Endothelial cell of umbilical vein (primary cell): ENCODE results near the gene XXYLT1. TPM values are rescaled to one million over a fixed set of nuclear protein-coding genes. Genes with fewer than 3 reads are reported as not detected.

Experiments
- BruUV-seq: library from RNA; stranded (reverse); fragments of 400-500 nt; replicated peaks from 2 replicates; lab custom pipeline; 2021; lab: Mats Ljungman, UMichigan
- CTCF ChIA-PET: fragments of 300-600, 350-600 bp; sonication (Branson Sonifier 250); formaldehyde crosslinking; loops from one replicate; lab custom pipeline; 2021; ENCODE audit warnings: antibody characterized with exemption, inconsistent platforms; lab: Charles Lee
- POLR2A ChIA-PET: fragments of 300-600, 350-600 bp; sonication (Branson Sonifier 250); formaldehyde crosslinking; loops from one replicate; lab custom pipeline; 2021; ENCODE audit warnings: antibody characterized with exemption, inconsistent platforms; lab: Charles Lee
- DNase-seq: peaks from one replicate; pipeline ENCODE4 v3.0.0-alpha.2; 2011; ENCODE audit warnings: low read depth, low spot score
- FAIRE-seq: peaks from 2 replicates; lab custom pipeline; 2011; peaks lifted over from hg19 to GRCh38; lab: Jason Lieb, UNC
- H2AFZ ChIP-seq: 2 replicates; pipeline ENCODE4 v1.6.0; 2012; ENCODE audit warnings: low read depth, low read length, control low read depth, inconsistent platforms
- H3K27ac ChIP-seq: 2 replicates; pipeline ENCODE4 v1.5.1; 2011; ENCODE audit warnings: low read depth, mild to moderate bottlenecking, control low read depth, low read length, moderate library complexity; ENCODE audit not compliant: insufficient read depth
- H3K27me3 ChIP-seq, 2 experiments: 2 replicates each; pipeline versions ENCODE4 v1.6.0 to v1.6.1; 2011; ENCODE audit warnings: low read length in 2 of 2, mixed read lengths in 1 of 2; ENCODE audit not compliant: control insufficient read depth in 2 of 2, insufficient read depth in 2 of 2
- H3K36me3 ChIP-seq, 2 experiments: 2 replicates in 1 of 2; 3 replicates in 1 of 2; pipeline ENCODE4 v1.5.1; 2011; ENCODE audit warnings: low read length in 2 of 2, mild to moderate bottlenecking in 1 of 2, moderate library complexity in 1 of 2; ENCODE audit not compliant: control insufficient read depth in 2 of 2, insufficient read depth in 2 of 2; ENCODE audit errors: extremely low read depth in 1 of 2
- H3K4me1 ChIP-seq: 3 replicates; pipeline ENCODE4 v1.5.1; 2011; ENCODE audit warnings: mild to moderate bottlenecking, low read length; ENCODE audit not compliant: control insufficient read depth, insufficient read depth; ENCODE audit errors: extremely low read depth
- H3K4me2 ChIP-seq: 2 replicates; pipeline ENCODE4 v1.6.1; 2011; ENCODE audit warnings: low read length, control low read depth, mixed read lengths; ENCODE audit not compliant: insufficient read depth
- H3K4me3 ChIP-seq, 3 experiments: fragments of 200-600 bp in 1 of 3; sonication (generic), shearing (Covaris generic) in 1 of 3; replicated peaks in 1 of 3; 2 replicates each; pipeline ENCODE4 v1.5.1; 2011 to 2016; ENCODE audit warnings: control low read depth in 3 of 3, low read length in 3 of 3, mild to moderate bottlenecking in 2 of 3, inconsistent platforms in 1 of 3, low read depth in 1 of 3, moderate library complexity in 1 of 3; ENCODE audit not compliant: insufficient read depth in 1 of 3
- H3K79me2 ChIP-seq: 2 replicates; pipeline ENCODE4 v1.6.0; 2012; ENCODE audit warnings: low read length, inconsistent platforms; ENCODE audit not compliant: control insufficient read depth, insufficient read depth
- H3K9ac ChIP-seq: replicated peaks from 2 replicates; pipeline ENCODE3; 2011; ENCODE audit warnings: low read length, control low read depth; ENCODE audit not compliant: insufficient read depth; ENCODE audit errors: extremely low read depth
- H3K9me1 ChIP-seq: replicated peaks from 3 replicates; pipeline ENCODE4 v1.6.0; 2011; ENCODE audit warnings: mild to moderate bottlenecking, low read length; ENCODE audit not compliant: control insufficient read depth, insufficient read depth; ENCODE audit errors: extremely low read depth
- H3K9me3 ChIP-seq: replicated peaks from 2 replicates; pipeline ENCODE4 v1.5.1; 2012; ENCODE audit warnings: low read length, inconsistent platforms; ENCODE audit not compliant: control insufficient read depth, insufficient read depth
- H4K20me1 ChIP-seq: replicated peaks from 2 replicates; pipeline ENCODE3; 2011; ENCODE audit warnings: mild to moderate bottlenecking, low read length; ENCODE audit not compliant: control insufficient read depth, insufficient read depth; ENCODE audit errors: extremely low read depth
- EZH2 ChIP-seq: IDR thresholded peaks from 2 replicates; pipeline ENCODE4 v1.6.1; 2012; ENCODE audit warnings: borderline replicate concordance, low read depth, mild to moderate bottlenecking, moderate library complexity, low read length, inconsistent platforms; ENCODE audit not compliant: severe bottlenecking
- FOS ChIP-seq: IDR thresholded peaks from 2 replicates; pipeline ENCODE4 v1.6.1; 2011; ENCODE audit warnings: mild to moderate bottlenecking, low read length, moderate library complexity, borderline replicate concordance; ENCODE audit not compliant: insufficient read depth
- GATA2 ChIP-seq: IDR thresholded peaks from 2 replicates; pipeline ENCODE4 v1.7.0; 2011; ENCODE audit warnings: low read depth, mild to moderate bottlenecking, moderate library complexity, mixed read lengths, low read length; ENCODE audit not compliant: insufficient read length, insufficient read depth
- JUN ChIP-seq: IDR thresholded peaks from 2 replicates; pipeline ENCODE4 v1.6.1; 2011; ENCODE audit warnings: borderline replicate concordance, low read depth; ENCODE audit not compliant: insufficient read length, insufficient read depth
- MYC ChIP-seq: IDR thresholded peaks from one replicate; pipeline ENCODE4 v1.6.1; 2011; ENCODE audit warnings: mild to moderate bottlenecking, low read depth, low read length
- POLR2A ChIP-seq: IDR thresholded peaks from 2 replicates; pipeline ENCODE4 v1.6.1; 2012; ENCODE audit warnings: low read depth, mild to moderate bottlenecking, control low read depth, low read length
- POLR2AphosphoS5 ChIP-seq: IDR thresholded peaks from 2 replicates; pipeline ENCODE4 v1.6.1; 2012; ENCODE audit warnings: low read depth, mild to moderate bottlenecking, control low read depth, low read length, moderate library complexity; ENCODE audit not compliant: insufficient read depth
- dilution Hi-C: fragments of 300-500 bp; cut with MboI; formaldehyde crosslinking; loops from one replicate; pipeline ENCODE4 v1.15.0; 2019; ENCODE audit warnings: low sequenced_read_pairs; ENCODE audit not compliant: extremely low pct_ligation_motif_present
- intact Hi-C: fragments of 100-400 bp; cut with micrococcal nuclease; formaldehyde crosslinking; loops from one replicate; pipeline ENCODE4 v1.10.0; 2022
- polyA plus RNA-seq, 4 experiments: library from polyadenylated mRNA; depleted of rRNA in 3 of 4; stranded (reverse) in 3 of 4; unstranded in 1 of 4; fragments of >200 nt; gene quantifications; 2 replicates each; pipeline versions ENCODE4 v1.2.1 to v1.2.3, GENCODE V29; 2011 to 2012; ENCODE audit warnings: missing spikeins in 1 of 4
- total RNA-seq: library from RNA; stranded (reverse); gene quantifications from 2 replicates; pipeline ENCODE4 v1.2.3, GENCODE V29; 2021
- TF ChIP-seq, protein P1 (sequence below), 2 donors: IDR thresholded peaks; 1 replicate in 1 of 2; 2 replicates in 1 of 2; pipeline ENCODE4 v1.5.1; 2011; ENCODE audit warnings: low read length in 2 of 2, mild to moderate bottlenecking in 2 of 2, moderate library complexity in 2 of 2, control low read depth in 1 of 2, inconsistent platforms in 1 of 2, low read depth in 1 of 2; ENCODE audit not compliant: insufficient read depth in 1 of 2; ENCODE audit errors: extremely low read depth in 1 of 2
- TF ChIP-seq, protein P2 (sequence below): IDR thresholded peaks from 2 replicates; pipeline ENCODE4 v1.6.1; 2011; ENCODE audit not compliant: insufficient read depth, insufficient read length

The XXYLT1 gene
- total and polyA plus RNA-seq, 2 donors (not counting 3 experiments of a cell fraction or from before 2014, with no cell fraction given), result 54.4 to 78.1 TPM

- no peak for FAIRE-seq
Observed at GRCh38 chr3:195041871-195042742, 228.9 kb downstream of the XXYLT1 start.

More at GRCh38 chr3:195041871-195042742, 228.9 kb downstream of the XXYLT1 start:
- Histone ChIP-seq H2AFZ (no peak overlapping the region), H3K79me2 (no peaks in the 10 kb centered on the region), H3K9ac (no peak overlapping the region), H3K4me2 (no peak overlapping the region), H3K27me3 (no peaks in the 10 kb centered on the region), H3K36me3 (no peaks in the 10 kb centered on the region), H3K27ac (no peak overlapping the region), H3K9me1 (no peaks in the 10 kb centered on the region), H3K4me3 (no peak overlapping the region), H4K20me1 (no peaks in the 10 kb centered on the region), H3K9me3 (no peaks in the 10 kb centered on the region), H3K4me1 (peaks cover 4% of the 10 kb centered on the region)
- BruUV-seq, result no TSS peak
- intact Hi-C loops, result no loop called here
- dilution Hi-C loops, result no loop called here
- CTCF ChIA-PET, result interaction anchor here (1.0 kb wide), 1 partner anchor 11 kb away, joined by 3 read pairs; no protein-coding TSS in a partner anchor
- POLR2A ChIA-PET, result no interaction called here
- no peak for DNase-seq
- TF ChIP-seq GATA2 (no peak), MYC (no peak), FOS (no peak), EZH2 (no peak), POLR2A (no peak), JUN (no peak), POLR2AphosphoS5 (no peak)
- TF ChIP-seq, protein P1, sequence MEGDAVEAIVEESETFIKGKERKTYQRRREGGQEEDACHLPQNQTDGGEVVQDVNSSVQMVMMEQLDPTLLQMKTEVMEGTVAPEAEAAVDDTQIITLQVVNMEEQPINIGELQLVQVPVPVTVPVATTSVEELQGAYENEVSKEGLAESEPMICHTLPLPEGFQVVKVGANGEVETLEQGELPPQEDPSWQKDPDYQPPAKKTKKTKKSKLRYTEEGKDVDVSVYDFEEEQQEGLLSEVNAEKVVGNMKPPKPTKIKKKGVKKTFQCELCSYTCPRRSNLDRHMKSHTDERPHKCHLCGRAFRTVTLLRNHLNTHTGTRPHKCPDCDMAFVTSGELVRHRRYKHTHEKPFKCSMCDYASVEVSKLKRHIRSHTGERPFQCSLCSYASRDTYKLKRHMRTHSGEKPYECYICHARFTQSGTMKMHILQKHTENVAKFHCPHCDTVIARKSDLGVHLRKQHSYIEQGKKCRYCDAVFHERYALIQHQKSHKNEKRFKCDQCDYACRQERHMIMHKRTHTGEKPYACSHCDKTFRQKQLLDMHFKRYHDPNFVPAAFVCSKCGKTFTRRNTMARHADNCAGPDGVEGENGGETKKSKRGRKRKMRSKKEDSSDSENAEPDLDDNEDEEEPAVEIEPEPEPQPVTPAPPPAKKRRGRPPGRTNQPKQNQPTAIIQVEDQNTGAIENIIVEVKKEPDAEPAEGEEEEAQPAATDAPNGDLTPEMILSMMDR (IDR thresholded peaks at IDR 0.05; ENCODE audit: extremely low read depth in 1 of 2, insufficient read depth in 1 of 2, low read depth in 1 of 2, low read length in 2 of 2), result no peak
- TF ChIP-seq, protein P2, sequence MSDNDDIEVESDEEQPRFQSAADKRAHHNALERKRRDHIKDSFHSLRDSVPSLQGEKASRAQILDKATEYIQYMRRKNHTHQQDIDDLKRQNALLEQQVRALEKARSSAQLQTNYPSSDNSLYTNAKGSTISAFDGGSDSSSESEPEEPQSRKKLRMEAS, result no peak
